D721Med (cell line): ENCODE results near the gene RUNX2.

Source experiments
- DNase-seq: peaks from one replicate; pipeline ENCODE4 v3.0.0; 2011; ENCODE audit warnings: low spot score; ENCODE audit not compliant: insufficient read length
- FAIRE-seq: peaks from 2 replicates; lab custom pipeline; 2011; peaks lifted over from hg19 to GRCh38; lab: Jason Lieb, UNC
- TF ChIP-seq, protein P1 (sequence below): IDR thresholded peaks from 2 replicates; pipeline ENCODE4 v1.5.1; 2012; ENCODE audit warnings: mild to moderate bottlenecking, control low read depth; ENCODE audit not compliant: insufficient read depth; ENCODE audit errors: missing control alignments

The RUNX2 gene

GRCh38 chr6:45439459-45439858 lies 111.3 kb downstream of the RUNX2 start:
- no peak for FAIRE-seq
- DNase-seq, result no peak
- TF ChIP-seq, protein P1, sequence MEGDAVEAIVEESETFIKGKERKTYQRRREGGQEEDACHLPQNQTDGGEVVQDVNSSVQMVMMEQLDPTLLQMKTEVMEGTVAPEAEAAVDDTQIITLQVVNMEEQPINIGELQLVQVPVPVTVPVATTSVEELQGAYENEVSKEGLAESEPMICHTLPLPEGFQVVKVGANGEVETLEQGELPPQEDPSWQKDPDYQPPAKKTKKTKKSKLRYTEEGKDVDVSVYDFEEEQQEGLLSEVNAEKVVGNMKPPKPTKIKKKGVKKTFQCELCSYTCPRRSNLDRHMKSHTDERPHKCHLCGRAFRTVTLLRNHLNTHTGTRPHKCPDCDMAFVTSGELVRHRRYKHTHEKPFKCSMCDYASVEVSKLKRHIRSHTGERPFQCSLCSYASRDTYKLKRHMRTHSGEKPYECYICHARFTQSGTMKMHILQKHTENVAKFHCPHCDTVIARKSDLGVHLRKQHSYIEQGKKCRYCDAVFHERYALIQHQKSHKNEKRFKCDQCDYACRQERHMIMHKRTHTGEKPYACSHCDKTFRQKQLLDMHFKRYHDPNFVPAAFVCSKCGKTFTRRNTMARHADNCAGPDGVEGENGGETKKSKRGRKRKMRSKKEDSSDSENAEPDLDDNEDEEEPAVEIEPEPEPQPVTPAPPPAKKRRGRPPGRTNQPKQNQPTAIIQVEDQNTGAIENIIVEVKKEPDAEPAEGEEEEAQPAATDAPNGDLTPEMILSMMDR, result no peak

DNA sequence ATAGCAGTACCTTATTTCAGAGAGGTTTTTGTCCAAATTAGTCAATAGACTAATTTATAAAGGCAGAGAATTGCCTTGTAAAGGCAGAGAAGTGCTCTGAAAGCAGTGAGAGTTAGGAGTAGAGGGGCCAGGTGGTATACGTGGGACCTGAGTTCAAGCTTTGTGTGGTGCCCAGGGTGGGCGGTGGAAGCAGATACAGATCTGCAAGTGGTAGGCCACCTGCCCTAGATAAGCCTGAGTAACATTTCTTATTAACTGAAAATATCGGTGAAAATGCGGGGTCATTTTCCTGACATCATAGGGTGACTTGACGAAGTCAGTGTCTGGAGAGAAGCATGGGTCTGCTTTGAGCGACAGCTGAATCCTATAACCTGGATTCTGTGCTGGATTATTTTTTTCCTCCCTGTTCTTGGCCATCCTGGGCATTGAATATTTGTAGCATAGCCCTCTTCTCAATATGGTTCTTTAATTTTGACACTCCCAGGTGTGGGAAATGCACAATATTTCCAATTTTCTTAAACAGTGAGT lies 111.8 kb downstream of the RUNX2 start:
- no peak for FAIRE-seq

GRCh38 chr6:45441851-45442453 lies 113.8 kb downstream of the RUNX2 start:
- DNase-seq, result no peak
- TF ChIP-seq, protein P1, result no peak
- no peak for FAIRE-seq

More for the DNA sequence above, 111.8 kb downstream of the RUNX2 start:
- no peak for DNase-seq
- TF ChIP-seq, protein P1, result no peak

DNA sequence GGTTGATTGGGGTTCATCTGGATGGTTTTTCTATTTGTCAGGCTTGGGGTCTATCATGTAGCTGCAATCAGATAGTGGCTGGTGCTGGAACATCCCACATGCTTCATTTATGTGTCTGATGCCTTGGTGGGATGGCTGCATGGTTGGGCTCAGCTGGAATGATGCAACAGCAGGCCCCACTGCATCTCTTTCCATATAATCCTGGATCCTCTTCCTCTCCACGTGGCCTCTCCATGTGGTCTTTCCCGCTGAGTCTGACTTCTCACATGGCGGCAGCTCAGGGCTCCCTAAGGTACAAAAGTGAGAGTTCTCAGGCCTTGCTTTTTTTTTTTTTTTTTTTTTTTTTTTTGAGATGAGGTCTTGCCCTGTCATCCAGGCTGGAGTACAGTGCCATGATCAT lies 114.6 kb downstream of the RUNX2 start:
- FAIRE-seq, result no peak
- no peak for DNase-seq
- TF ChIP-seq, protein P1, result no peak

- FAIRE-seq, result no peak
- TF ChIP-seq, protein P1, result no peak
- no peak for DNase-seq
These were observed 117.2 kb downstream of the RUNX2 start for GRCh38 chr6:45445364-45445748.

DNA sequence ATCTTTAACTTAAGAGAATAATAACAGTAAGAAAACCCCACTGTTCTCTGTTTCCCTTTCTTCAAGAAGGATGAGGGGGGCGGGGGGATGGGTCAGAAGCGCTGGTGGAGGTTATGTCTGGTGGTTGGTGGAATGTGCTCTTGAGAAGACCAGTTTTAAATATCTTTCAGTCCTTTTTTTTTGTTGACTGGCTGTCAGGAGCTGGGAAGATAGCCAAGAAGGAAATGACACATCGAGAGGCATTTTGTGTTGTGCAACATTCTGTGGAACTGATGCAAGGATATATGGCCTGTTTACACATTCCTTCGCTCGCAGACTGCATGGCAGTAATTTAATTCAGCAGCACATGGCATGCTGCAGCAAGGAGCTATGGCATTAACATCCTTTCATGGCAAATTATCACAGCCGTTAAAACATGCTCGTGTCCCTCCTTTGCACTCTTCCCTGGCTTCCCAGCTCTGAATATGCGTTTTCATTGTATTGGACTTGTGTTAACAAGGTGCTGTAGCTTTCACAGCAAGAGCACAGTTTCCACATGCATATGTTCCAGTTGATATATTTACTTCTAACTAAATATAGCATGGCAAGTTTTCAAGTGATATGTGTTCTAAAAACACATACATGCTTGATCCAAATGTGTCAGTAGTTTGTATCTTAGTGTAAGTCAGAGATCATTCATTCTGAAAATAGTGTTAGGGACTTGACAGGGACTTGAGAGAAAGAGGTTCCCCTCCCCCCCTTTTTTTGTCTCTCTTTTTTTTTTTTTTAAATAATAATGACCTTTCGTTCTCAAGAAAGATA lies 117.8 kb downstream of the RUNX2 start:
- DNase-seq (no peak), FAIRE-seq (no peak)
- TF ChIP-seq, protein P1, result no peak
